Skeletal muscle tissue (tissue), 4 donors: ENCODE data around the gene LIMK2. TPM values are rescaled to one million over a fixed set of nuclear protein-coding genes. Genes with fewer than 3 reads are reported as not detected.

Experiments
- H3K27ac ChIP-seq: one replicate; pipeline ENCODE4 v1.7.0; 2013; ENCODE audit warnings: mild to moderate bottlenecking, low read depth, low read length, inconsistent platforms
- H3K27me3 ChIP-seq, 3 donors: one replicate each; pipeline ENCODE4 v1.7.0; 2013; ENCODE audit warnings: low read length in 3 of 3; ENCODE audit not compliant: control insufficient read depth in 3 of 3, insufficient read depth in 3 of 3
- H3K36me3 ChIP-seq, 3 donors: one replicate each; pipeline ENCODE4 v1.7.0; 2013; ENCODE audit warnings: low read length in 3 of 3; ENCODE audit not compliant: control insufficient read depth in 3 of 3, insufficient read depth in 3 of 3
- H3K4me1 ChIP-seq, 3 donors: one replicate each; pipeline ENCODE4 v1.7.0; 2013; ENCODE audit warnings: low read length in 3 of 3, mild to moderate bottlenecking in 3 of 3; ENCODE audit not compliant: control insufficient read depth in 3 of 3, insufficient read depth in 3 of 3
- H3K4me3 ChIP-seq, 3 donors: one replicate each; pipeline ENCODE4 v1.7.0; 2013; ENCODE audit warnings: low read length in 3 of 3
- H3K9ac ChIP-seq, 3 donors: one replicate each; pipeline ENCODE4 v1.7.0; 2013; ENCODE audit warnings: low read length in 3 of 3, mild to moderate bottlenecking in 3 of 3, moderate library complexity in 2 of 3, low read depth in 1 of 3
- H3K9me3 ChIP-seq, 3 donors: one replicate each; pipeline ENCODE4 v1.7.0; 2013; ENCODE audit warnings: low read length in 3 of 3; ENCODE audit not compliant: control insufficient read depth in 3 of 3
- total RNA-seq: library from RNA; depleted of rRNA; stranded (reverse); fragments of >200 nt; gene quantifications from one replicate; pipeline ENCODE4 v1.2.3, GENCODE V29; 2014
- donor health status: Osteomylitis.

Gene LIMK2
- total RNA-seq, 1 donor from 2014 or later = 15.7 TPM

GRCh38 chr22:31269892-31270579 lies 57.9 kb downstream of the LIMK2 start:
- peaks cover 0 to 2% (median 0%) of the 10 kb centered on the region in 3 donors for H3K4me1 ChIP-seq
- H3K36me3 ChIP-seq = peaks cover 45 to 61% (median 47%) of the 10 kb centered on the region in 3 donors
- H3K4me3 ChIP-seq = no peak overlapping the region
- H3K27me3 ChIP-seq = no peaks in the 10 kb centered on the region
- no peak overlapping the region for H3K27ac ChIP-seq
- no peak overlapping the region for H3K9ac ChIP-seq
- H3K9me3 ChIP-seq = no peaks in the 10 kb centered on the region

DNA sequence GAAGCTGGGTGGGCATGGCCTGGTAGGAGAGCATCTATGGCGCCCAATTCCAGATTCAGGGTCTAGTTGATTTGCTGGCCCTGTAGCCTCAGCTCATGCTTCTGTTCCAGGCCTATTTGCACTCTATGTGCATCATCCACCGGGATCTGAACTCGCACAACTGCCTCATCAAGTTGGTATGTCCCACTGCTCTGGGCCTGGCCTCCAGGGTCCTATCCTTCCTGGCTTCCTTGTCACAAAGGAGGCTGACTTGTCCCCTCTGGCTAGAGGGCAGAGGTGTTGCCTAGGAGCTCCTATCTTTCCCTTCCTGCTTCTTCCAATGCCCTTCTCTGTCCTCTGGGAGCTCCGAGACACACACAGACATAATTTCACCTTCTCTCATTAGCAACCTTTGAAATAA lies 58.9 kb downstream of the LIMK2 start:
- no peaks in the 10 kb centered on the region for H3K27me3 ChIP-seq
- H3K4me1 ChIP-seq = peaks cover 0 to 2% (median 0%) of the 10 kb centered on the region in 3 donors
- H3K9ac ChIP-seq = no peak overlapping the region
- no peak overlapping the region for H3K4me3 ChIP-seq
- H3K27ac ChIP-seq = no peak overlapping the region
- no peaks in the 10 kb centered on the region for H3K9me3 ChIP-seq
- peaks cover 47 to 62% (median 50%) of the 10 kb centered on the region in 3 donors for H3K36me3 ChIP-seq

GRCh38 chr22:31271485-31271884 lies 59.4 kb downstream of the LIMK2 start:
- Histone ChIP-seq H3K4me1 (peaks cover 0 to 2% (median 0%) of the 10 kb centered on the region in 3 donors), H3K9ac (no peak overlapping the region), H3K27ac (no peak overlapping the region), H3K4me3 (no peak overlapping the region), H3K9me3 (no peaks in the 10 kb centered on the region), H3K27me3 (no peaks in the 10 kb centered on the region), H3K36me3 (peaks cover 42 to 58% (median 47%) of the 10 kb centered on the region in 3 donors)

- Histone ChIP-seq H3K27me3 (no peaks in the 10 kb centered on the region), H3K9me3 (no peaks in the 10 kb centered on the region), H3K36me3 (peaks cover 36 to 58% (median 42%) of the 10 kb centered on the region in 3 donors), H3K4me1 (peaks cover 0 to 2% (median 0%) of the 10 kb centered on the region in 3 donors), H3K27ac (no peak overlapping the region), H3K9ac (peak overlapping the region in 1 of 3 donors; percentile 25), H3K4me3 (no peak overlapping the region)
These were observed 60.7 kb downstream of the LIMK2 start for GRCh38 chr22:31272522-31273446.

DNA sequence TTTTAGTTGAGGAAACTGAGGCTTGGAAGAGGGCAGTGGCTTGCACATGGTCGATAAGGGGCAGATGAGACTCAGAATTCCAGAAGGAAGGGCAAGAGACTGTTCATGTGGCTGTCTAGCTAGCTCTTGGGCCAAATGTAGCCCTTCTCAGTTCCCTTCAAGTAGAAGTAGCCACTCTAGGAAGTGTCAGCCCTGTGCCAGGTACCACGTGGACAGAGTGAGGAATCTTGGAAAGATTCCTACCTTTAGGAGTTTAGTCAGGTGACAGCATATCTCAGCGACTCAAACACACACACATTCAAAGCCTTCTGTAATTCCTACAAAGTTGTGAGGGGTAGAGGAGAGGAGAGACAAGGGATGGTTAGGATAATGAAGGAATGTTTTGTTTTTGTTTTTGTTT lies 61.9 kb downstream of the LIMK2 start:
- peaks cover 34 to 58% (median 38%) of the 10 kb centered on the region in 3 donors for H3K36me3 ChIP-seq
- H3K27ac ChIP-seq = no peak overlapping the region
- H3K27me3 ChIP-seq = no peaks in the 10 kb centered on the region
- H3K4me1 ChIP-seq = peaks cover 0 to 2% (median 0%) of the 10 kb centered on the region in 3 donors
- no peaks in the 10 kb centered on the region for H3K9me3 ChIP-seq
- H3K9ac ChIP-seq = no peak overlapping the region
- no peak overlapping the region for H3K4me3 ChIP-seq

DNA sequence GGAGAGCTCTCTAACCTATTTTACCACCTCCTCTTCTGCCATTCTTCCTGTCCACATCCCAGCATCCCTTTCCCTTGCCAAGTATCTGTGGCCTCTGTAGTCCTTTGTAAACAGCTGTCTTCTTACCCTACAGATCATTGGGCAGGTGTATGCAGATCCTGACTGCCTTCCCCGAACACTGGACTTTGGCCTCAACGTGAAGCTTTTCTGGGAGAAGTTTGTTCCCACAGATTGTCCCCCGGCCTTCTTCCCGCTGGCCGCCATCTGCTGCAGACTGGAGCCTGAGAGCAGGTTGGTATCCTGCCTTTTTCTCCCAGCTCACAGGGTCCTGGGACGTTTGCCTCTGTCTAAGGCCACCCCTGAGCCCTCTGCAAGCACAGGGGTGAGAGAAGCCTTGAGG lies 62.9 kb downstream of the LIMK2 start:
- no peaks in the 10 kb centered on the region for H3K9me3 ChIP-seq
- H3K4me3 ChIP-seq = no peak overlapping the region
- H3K36me3 ChIP-seq = peaks cover 33 to 65% (median 44%) of the 10 kb centered on the region in 3 donors
- peaks cover 0 to 2% (median 0%) of the 10 kb centered on the region in 3 donors for H3K4me1 ChIP-seq
- no peak overlapping the region for H3K9ac ChIP-seq
- H3K27ac ChIP-seq = no peak overlapping the region
- H3K27me3 ChIP-seq = no peaks in the 10 kb centered on the region

DNA sequence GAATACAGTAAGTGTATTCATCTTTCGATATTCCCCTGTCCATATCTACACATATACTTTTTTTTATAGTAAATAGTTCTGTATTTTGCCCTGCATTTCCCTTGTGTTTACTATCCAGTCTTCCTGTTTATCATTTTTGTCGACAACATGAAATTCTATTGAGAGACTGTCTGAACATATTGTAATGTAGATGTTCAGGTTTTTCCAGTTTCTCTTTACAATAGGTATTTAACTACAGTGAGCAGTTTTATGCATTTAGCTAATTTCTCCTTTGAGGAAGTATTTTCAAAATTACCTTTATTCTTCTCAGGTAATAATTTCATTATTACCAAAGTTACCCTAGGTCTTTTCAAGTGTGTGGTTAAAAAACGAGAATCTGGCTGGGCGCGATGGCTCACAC lies 63.5 kb downstream of the LIMK2 start:
- H3K9ac ChIP-seq = no peak overlapping the region
- no peak overlapping the region for H3K4me3 ChIP-seq
- no peaks in the 10 kb centered on the region for H3K27me3 ChIP-seq
- peaks cover 0 to 2% (median 0%) of the 10 kb centered on the region in 3 donors for H3K4me1 ChIP-seq
- H3K9me3 ChIP-seq = no peaks in the 10 kb centered on the region
- peaks cover 36 to 66% (median 48%) of the 10 kb centered on the region in 3 donors for H3K36me3 ChIP-seq
- H3K27ac ChIP-seq = no peak overlapping the region

DNA sequence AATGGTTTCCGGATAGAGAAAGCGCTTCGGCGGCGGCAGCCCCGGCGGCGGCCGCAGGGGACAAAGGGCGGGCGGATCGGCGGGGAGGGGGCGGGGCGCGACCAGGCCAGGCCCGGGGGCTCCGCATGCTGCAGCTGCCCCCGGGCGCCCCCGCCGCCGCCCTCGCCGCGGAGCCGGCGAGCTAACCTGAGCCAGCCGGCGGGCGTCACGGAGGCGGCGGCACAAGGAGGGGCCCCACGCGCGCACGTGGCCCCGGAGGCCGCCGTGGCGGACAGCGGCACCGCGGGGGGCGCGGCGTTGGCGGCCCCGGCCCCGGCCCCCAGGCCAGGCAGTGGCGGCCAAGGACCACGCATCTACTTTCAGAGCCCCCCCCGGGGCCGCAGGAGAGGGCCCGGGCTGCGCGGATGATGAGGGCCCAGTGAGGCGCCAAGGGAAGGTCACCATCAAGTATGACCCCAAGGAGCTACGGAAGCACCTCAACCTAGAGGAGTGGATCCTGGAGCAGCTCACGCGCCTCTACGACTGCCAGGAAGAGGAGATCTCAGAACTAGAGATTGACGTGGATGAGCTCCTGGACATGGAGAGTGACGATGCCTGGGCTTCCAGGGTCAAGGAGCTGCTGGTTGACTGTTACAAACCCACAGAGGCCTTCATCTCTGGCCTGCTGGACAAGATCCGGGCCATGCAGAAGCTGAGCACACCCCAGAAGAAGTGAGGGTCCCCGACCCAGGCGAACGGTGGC lies 64.5 kb downstream of the LIMK2 start:
- peaks cover 0 to 2% (median 0%) of the 10 kb centered on the region in 3 donors for H3K4me1 ChIP-seq
- no peak overlapping the region for H3K4me3 ChIP-seq
- no peaks in the 10 kb centered on the region for H3K9me3 ChIP-seq
- no peaks in the 10 kb centered on the region for H3K27me3 ChIP-seq
- peaks cover 35 to 66% (median 54%) of the 10 kb centered on the region in 3 donors for H3K36me3 ChIP-seq
- H3K27ac ChIP-seq = no peak overlapping the region
- no peak overlapping the region for H3K9ac ChIP-seq

DNA sequence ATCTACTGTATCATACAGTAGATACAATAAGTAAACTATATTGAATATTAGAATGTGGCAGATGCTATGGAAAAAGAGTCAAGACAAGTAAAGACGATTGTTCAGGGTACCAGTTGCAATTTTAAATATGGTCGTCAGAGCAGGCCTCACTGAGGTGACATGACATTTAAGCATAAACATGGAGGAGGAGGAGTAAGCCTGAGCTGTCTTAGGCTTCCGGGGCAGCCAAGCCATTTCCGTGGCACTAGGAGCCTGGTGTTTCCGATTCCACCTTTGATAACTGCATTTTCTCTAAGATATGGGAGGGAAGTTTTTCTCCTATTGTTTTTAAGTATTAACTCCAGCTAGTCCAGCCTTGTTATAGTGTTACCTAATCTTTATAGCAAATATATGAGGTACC lies 65.6 kb downstream of the LIMK2 start:
- Histone ChIP-seq H3K9ac (no peak overlapping the region), H3K4me3 (no peak overlapping the region), H3K27me3 (no peaks in the 10 kb centered on the region), H3K27ac (no peak overlapping the region), H3K9me3 (no peaks in the 10 kb centered on the region), H3K36me3 (peaks cover 39 to 69% (median 60%) of the 10 kb centered on the region in 3 donors), H3K4me1 (peaks cover 0 to under 1% (median 0%) of the 10 kb centered on the region in 3 donors)
